T-helper 1 cell treated with Interleukin-12 subunit alpha and Interleukin-12 subunit beta and Interleukin-4 antibody, amounts not matched to agents 30 ng/mL and 1 ng/mL, for 36 hours (primary cell): ENCODE results near the gene HTRA3. TPM values are rescaled to one million over a fixed set of nuclear protein-coding genes. Genes with fewer than 3 reads are reported as not detected.

ENCODE experiments used
- intact Hi-C: fragments of 100-400 bp; cut with micrococcal nuclease; formaldehyde crosslinking; loops from one replicate; pipeline ENCODE4 v1.15.1; 2024
- total RNA-seq: library from RNA; stranded (reverse); gene quantifications from 2 replicates; pipeline ENCODE4 v1.2.3, GENCODE V29; 2022

The HTRA3 gene
- total RNA-seq, 1 donor from 2014 or later, result not detected

GRCh38 chr4:8265171-8265929 lies 4.2 kb upstream of the HTRA3 start:
- intact Hi-C loops, result no loop called here

GRCh38 chr4:8266088-8266487 lies 3.5 kb upstream of the HTRA3 start:
- intact Hi-C loops, result no loop called here

- intact Hi-C loops, result no loop called here
Measured at GRCh38 chr4:8266508-8266907, 3.0 kb upstream of the HTRA3 start.

- intact Hi-C loops, result loop anchor here (1.0 kb wide), 1 partner anchor 136 kb away; no protein-coding TSS in a partner anchor
Measured at GRCh38 chr4:8267077-8267476, 2.5 kb upstream of the HTRA3 start.

GRCh38 chr4:8268211-8268610 lies 1.3 kb upstream of the HTRA3 start:
- intact Hi-C loops, result no loop called here

- intact Hi-C loops, result no loop called here
Measured at GRCh38 chr4:8268901-8269534, 536 bp upstream of the HTRA3 start.

GRCh38 chr4:8270418-8270771 lies 841 bp downstream of the HTRA3 start:
- intact Hi-C loops, result no loop called here

GRCh38 chr4:8270912-8271815 lies 1.6 kb downstream of the HTRA3 start:
- intact Hi-C loops, result no loop called here

- intact Hi-C loops, result no loop called here
Measured at GRCh38 chr4:8271821-8272220, 2.3 kb downstream of the HTRA3 start.

GRCh38 chr4:8272472-8273428 lies 3.2 kb downstream of the HTRA3 start:
- intact Hi-C loops, result no loop called here

GRCh38 chr4:8273450-8273849 lies 3.9 kb downstream of the HTRA3 start:
- intact Hi-C loops, result no loop called here

- intact Hi-C loops, result no loop called here
Measured at GRCh38 chr4:8274066-8274652, 4.6 kb downstream of the HTRA3 start.

- intact Hi-C loops, result no loop called here
Measured at GRCh38 chr4:8274765-8275547, 5.4 kb downstream of the HTRA3 start.

GRCh38 chr4:8275548-8275910 lies 6.0 kb downstream of the HTRA3 start:
- intact Hi-C loops, result no loop called here

- intact Hi-C loops, result no loop called here
Measured at GRCh38 chr4:8276358-8277240, 7.0 kb downstream of the HTRA3 start.

GRCh38 chr4:8277356-8278008 lies 7.9 kb downstream of the HTRA3 start:
- intact Hi-C loops, result no loop called here

- intact Hi-C loops, result no loop called here
Measured at GRCh38 chr4:8278009-8278395, 8.4 kb downstream of the HTRA3 start.
